ENCODE measurements around the gene DHRS7B.
"Not testable (repeated sequence)": the region's sequence is repeated elsewhere in the genome, so short reads cannot be mapped to it uniquely, and the experiment has no call there.

DNA sequence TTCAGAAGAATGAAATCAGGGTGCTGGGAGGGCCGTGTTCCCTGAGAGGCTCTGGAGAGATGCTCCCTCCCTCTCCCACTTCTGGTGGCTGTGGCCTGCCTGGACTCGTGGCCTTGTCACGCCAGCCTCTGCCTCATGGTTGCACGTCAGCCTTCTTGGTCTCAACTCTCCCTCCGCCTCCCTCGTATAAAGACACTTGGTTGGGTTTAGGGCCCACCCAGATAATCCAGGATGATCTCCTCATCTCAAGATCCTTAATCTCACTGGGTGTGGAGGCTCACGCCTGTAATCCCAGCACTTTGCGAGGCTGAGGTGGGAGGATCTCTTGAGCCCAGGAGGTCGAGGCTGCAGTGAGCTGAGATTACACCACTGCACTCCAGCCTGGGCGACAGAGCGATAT, 100.5 kb downstream of the DHRS7B start:
- TF ChIP-seq, protein P1, sequence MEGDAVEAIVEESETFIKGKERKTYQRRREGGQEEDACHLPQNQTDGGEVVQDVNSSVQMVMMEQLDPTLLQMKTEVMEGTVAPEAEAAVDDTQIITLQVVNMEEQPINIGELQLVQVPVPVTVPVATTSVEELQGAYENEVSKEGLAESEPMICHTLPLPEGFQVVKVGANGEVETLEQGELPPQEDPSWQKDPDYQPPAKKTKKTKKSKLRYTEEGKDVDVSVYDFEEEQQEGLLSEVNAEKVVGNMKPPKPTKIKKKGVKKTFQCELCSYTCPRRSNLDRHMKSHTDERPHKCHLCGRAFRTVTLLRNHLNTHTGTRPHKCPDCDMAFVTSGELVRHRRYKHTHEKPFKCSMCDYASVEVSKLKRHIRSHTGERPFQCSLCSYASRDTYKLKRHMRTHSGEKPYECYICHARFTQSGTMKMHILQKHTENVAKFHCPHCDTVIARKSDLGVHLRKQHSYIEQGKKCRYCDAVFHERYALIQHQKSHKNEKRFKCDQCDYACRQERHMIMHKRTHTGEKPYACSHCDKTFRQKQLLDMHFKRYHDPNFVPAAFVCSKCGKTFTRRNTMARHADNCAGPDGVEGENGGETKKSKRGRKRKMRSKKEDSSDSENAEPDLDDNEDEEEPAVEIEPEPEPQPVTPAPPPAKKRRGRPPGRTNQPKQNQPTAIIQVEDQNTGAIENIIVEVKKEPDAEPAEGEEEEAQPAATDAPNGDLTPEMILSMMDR (IDR thresholded peaks at IDR 0.05), result not testable (repeated sequence)
- TF ChIP-seq POLR2A (IDR thresholded peaks at IDR 0.05); POLR2AphosphoS5 (IDR thresholded peaks at IDR 0.05; ENCODE audit: insufficient read depth in 1 of 2, low read depth in 1 of 2): not testable (repeated sequence)
